ENCODE data around the gene GGA1. TPM values are rescaled to one million over a fixed set of nuclear protein-coding genes. Genes with fewer than 3 reads are reported as not detected.
A peak's percentile ranks its signal among the peaks of the same experiment; 100 is the strongest.

Gene GGA1
- total and polyA plus RNA-seq, 10 of the 15 experiments (the other 5 are each of a cell fraction or from before 2014, with no cell fraction given) = 1.4 to 79.4 (median 44.4) TPM

DNA sequence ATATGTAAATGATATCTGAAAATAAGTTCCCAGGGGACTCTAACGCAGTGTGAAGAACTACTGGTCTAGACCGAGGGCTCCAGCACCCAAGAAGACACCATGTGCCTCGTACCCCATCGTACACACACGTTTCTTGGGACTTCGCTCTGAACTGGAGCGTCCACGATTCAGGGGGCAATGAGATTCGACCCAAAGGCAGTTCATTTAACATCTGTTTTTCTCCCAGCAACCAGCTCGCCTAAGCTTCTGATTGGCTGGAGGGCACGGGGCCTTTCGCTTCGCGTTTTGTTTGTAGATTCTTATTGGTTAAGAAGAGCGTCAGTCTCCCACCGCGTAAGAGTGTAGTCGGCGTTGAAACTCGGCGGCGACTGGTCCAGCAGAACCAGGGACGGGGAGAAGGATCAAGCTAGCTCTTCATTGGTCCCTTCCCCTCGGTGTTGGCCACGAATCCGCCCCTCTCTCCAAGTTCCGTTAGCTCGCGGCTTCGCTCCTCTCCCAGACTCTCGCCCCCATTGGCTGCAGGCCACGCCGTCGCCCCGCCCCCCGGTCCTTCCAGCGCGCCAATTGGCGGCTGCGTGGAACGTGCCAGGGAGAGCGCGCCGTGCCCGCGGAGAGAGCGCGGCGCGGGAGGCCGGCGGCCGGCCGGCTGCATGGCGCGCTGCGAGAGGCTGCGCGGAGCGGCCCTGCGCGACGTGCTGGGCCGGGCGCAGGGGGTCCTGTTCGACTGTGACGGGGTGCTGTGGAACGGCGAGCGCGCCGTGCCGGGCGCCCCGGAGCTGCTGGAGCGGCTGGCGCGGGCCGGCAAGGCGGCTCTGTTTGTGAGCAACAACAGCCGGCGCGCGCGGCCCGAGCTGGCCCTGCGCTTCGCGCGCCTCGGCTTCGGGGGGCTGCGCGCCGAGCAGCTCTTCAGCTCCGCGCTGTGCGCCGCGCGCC, 49.8 kb downstream of the GGA1 start, which contains the start of gene PDXP (continued):
- no peak for TF ChIP-seq POLR2AphosphoS2 (IDR thresholded peaks at IDR 0.05; ENCODE audit: low read depth, low read length)
- peak; percentile 70 for TF ChIP-seq NFYA (IDR thresholded peaks at IDR 0.05; ENCODE audit: borderline replicate concordance, low read depth, low read length)
- peak; percentile 90 for TF ChIP-seq HDGF (IDR thresholded peaks at IDR 0.05)
- TF ChIP-seq SREBF1 (IDR thresholded peaks at IDR 0.05; ENCODE audit: low read length) = no peak
- TF ChIP-seq EP300 (IDR thresholded peaks at IDR 0.05; ENCODE audit: borderline replicate concordance in 1 of 2, control insufficient read depth in 1 of 2, low read depth in 2 of 2, low read length in 2 of 2) = no peak
- TF ChIP-seq RUNX3 (IDR thresholded peaks at IDR 0.05; ENCODE audit: low read length) = no peak
- TF ChIP-seq MEF2B (IDR thresholded peaks at IDR 0.05; ENCODE audit: partially characterized antibody, poor library complexity, severe bottlenecking) = peak; percentile 94
- TF ChIP-seq CEBPB (IDR thresholded peaks at IDR 0.05; ENCODE audit: borderline replicate concordance in 1 of 2, low read depth in 2 of 2, low read length in 2 of 2) = peak in 1 of 2 experiments; percentile 80; a peak in 1 of 4 replicates
- peak; percentile 49; the same call in 1 of the 2 replicates for TF ChIP-seq TAF1 (IDR thresholded peaks at IDR 0.05; ENCODE audit: borderline replicate concordance, low read depth, low read length)
- TF ChIP-seq CBX5 (IDR thresholded peaks at IDR 0.05; ENCODE audit: low read depth) = no peak
- no peak for TF ChIP-seq CBX3 (IDR thresholded peaks at IDR 0.05; ENCODE audit: borderline replicate concordance, low read depth)
- TF ChIP-seq, protein P1, sequence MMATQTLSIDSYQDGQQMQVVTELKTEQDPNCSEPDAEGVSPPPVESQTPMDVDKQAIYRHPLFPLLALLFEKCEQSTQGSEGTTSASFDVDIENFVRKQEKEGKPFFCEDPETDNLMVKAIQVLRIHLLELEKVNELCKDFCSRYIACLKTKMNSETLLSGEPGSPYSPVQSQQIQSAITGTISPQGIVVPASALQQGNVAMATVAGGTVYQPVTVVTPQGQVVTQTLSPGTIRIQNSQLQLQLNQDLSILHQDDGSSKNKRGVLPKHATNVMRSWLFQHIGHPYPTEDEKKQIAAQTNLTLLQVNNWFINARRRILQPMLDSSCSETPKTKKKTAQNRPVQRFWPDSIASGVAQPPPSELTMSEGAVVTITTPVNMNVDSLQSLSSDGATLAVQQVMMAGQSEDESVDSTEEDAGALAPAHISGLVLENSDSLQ (IDR thresholded peaks at IDR 0.05) = peak; percentile 100
- TF ChIP-seq, protein P2, sequence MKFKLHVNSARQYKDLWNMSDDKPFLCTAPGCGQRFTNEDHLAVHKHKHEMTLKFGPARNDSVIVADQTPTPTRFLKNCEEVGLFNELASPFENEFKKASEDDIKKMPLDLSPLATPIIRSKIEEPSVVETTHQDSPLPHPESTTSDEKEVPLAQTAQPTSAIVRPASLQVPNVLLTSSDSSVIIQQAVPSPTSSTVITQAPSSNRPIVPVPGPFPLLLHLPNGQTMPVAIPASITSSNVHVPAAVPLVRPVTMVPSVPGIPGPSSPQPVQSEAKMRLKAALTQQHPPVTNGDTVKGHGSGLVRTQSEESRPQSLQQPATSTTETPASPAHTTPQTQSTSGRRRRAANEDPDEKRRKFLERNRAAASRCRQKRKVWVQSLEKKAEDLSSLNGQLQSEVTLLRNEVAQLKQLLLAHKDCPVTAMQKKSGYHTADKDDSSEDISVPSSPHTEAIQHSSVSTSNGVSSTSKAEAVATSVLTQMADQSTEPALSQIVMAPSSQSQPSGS (IDR thresholded peaks at IDR 0.05; ENCODE audit: low read length) = no peak
- no peak for TF ChIP-seq PML (IDR thresholded peaks at IDR 0.05; ENCODE audit: low read length)
- TF ChIP-seq, protein P3, sequence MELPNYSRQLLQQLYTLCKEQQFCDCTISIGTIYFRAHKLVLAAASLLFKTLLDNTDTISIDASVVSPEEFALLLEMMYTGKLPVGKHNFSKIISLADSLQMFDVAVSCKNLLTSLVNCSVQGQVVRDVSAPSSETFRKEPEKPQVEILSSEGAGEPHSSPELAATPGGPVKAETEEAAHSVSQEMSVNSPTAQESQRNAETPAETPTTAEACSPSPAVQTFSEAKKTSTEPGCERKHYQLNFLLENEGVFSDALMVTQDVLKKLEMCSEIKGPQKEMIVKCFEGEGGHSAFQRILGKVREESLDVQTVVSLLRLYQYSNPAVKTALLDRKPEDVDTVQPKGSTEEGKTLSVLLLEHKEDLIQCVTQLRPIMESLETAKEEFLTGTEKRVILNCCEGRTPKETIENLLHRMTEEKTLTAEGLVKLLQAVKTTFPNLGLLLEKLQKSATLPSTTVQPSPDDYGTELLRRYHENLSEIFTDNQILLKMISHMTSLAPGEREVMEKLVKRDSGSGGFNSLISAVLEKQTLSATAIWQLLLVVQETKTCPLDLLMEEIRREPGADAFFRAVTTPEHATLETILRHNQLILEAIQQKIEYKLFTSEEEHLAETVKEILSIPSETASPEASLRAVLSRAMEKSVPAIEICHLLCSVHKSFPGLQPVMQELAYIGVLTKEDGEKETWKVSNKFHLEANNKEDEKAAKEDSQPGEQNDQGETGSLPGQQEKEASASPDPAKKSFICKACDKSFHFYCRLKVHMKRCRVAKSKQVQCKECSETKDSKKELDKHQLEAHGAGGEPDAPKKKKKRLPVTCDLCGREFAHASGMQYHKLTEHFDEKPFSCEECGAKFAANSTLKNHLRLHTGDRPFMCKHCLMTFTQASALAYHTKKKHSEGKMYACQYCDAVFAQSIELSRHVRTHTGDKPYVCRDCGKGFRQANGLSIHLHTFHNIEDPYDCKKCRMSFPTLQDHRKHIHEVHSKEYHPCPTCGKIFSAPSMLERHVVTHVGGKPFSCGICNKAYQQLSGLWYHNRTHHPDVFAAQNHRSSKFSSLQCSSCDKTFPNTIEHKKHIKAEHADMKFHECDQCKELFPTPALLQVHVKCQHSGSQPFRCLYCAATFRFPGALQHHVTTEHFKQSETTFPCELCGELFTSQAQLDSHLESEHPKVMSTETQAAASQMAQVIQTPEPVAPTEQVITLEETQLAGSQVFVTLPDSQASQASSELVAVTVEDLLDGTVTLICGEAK (IDR thresholded peaks at IDR 0.05; ENCODE audit: borderline replicate concordance) = no peak; the same call in 1 of the 2 replicates
- 0 out of 2 replicates have a peak, but pooled peaks have one; percentile 50 for TF ChIP-seq TCF3 (IDR thresholded peaks at IDR 0.05; ENCODE audit: borderline replicate concordance, insufficient read depth, low read depth, low read length)
- TF ChIP-seq BRCA1 (IDR thresholded peaks at IDR 0.05; ENCODE audit: low read depth, low read length) = no peak
- TF ChIP-seq SMAD1 (IDR thresholded peaks at IDR 0.05; ENCODE audit: low read depth, partially characterized antibody) = no peak
- TF ChIP-seq SIN3A (IDR thresholded peaks at IDR 0.05; ENCODE audit: low read depth, low read length) = no peak
- TF ChIP-seq ESRRA (IDR thresholded peaks at IDR 0.05; ENCODE audit: low read length) = no peak
- TF ChIP-seq ZNF217 (IDR thresholded peaks at IDR 0.05) = peak; percentile 68; the same call in 1 of the 2 replicates

Data from GM12878 (cell line).